HepG2 (cell line): ENCODE results near the gene MYLK. TPM values are rescaled to one million over a fixed set of nuclear protein-coding genes. Genes with fewer than 3 reads are reported as not detected.

ENCODE experiments used
- FUBP1 ChIP-seq: sonication (generic); formaldehyde crosslinking; IDR thresholded peaks from 2 replicates; pipeline ENCODE4 v1.5.1; 2020; ENCODE audit warnings: missing genetic modification reagents, mild to moderate bottlenecking, borderline replicate concordance
- LRRFIP1 ChIP-seq: sonication (generic); formaldehyde crosslinking; conservative IDR thresholded peaks from 2 replicates; pipeline ENCODE4 v1.4.0; 2020; ENCODE audit warnings: missing genetic modification reagents
- MXD1 ChIP-seq: sonication (generic); formaldehyde crosslinking; IDR thresholded peaks from 2 replicates; pipeline ENCODE4 v1.4.0; 2020; ENCODE audit warnings: mild to moderate bottlenecking, missing genetic modification reagents
- PCBP2 ChIP-seq: fragments of 200-400 bp; formaldehyde crosslinking; optimal IDR thresholded peaks from 2 replicates; pipeline ENCODE3; 2018; ENCODE audit warnings: low read length, low read depth; ENCODE audit not compliant: poor library complexity, severe bottlenecking
- REST ChIP-seq, 2 experiments: IDR thresholded peaks; 2 replicates each; pipeline ENCODE4 v1.6.1; 2011 to 2012; ENCODE audit warnings: low read length in 2 of 2, borderline replicate concordance in 1 of 2, low read depth in 1 of 2, mild to moderate bottlenecking in 1 of 2, moderate library complexity in 1 of 2
- ZFP37 ChIP-seq: sonication (generic); formaldehyde crosslinking; IDR thresholded peaks from 2 replicates; pipeline ENCODE4 v1.4.0; 2020; ENCODE audit warnings: missing genetic modification reagents, borderline replicate concordance
- ZNF687 ChIP-seq: sonication (generic); formaldehyde crosslinking; IDR thresholded peaks from 2 replicates; pipeline ENCODE4 v1.5.1; 2020; ENCODE audit warnings: mild to moderate bottlenecking, missing genetic modification reagents, moderate library complexity
- ZNF781 ChIP-seq: sonication (generic); formaldehyde crosslinking; IDR thresholded peaks from 2 replicates; pipeline ENCODE4 v1.5.1; 2020; ENCODE audit warnings: borderline replicate concordance, mild to moderate bottlenecking, missing genetic modification reagents; ENCODE audit errors: not compliant biosample characterization
- polyA plus RNA-seq, 8 experiments: library from polyadenylated mRNA; depleted of rRNA in 3 of 8; stranded (reverse) in 7 of 8; unstranded in 1 of 8; fragments of >200 nt; fragmentation: Illumina TruSeq in 4 of 8; extraction: Trizol in 4 of 8; gene quantifications; 2 replicates each; pipeline versions ENCODE4 v1.2.1 to v1.2.3, GENCODE V29; 2011 to 2016; ENCODE audit warnings: low read depth in 4 of 8, missing spikeins in 1 of 8, mixed read lengths in 1 of 8; ENCODE audit not compliant: insufficient read depth in 1 of 8
- total RNA-seq, 5 experiments: library from RNA; depleted of rRNA; stranded (reverse); fragments of >200 nt; fragmentation: Illumina TruSeq; extraction: Trizol; gene quantifications; 2 replicates each; pipeline ENCODE4 v1.2.3, GENCODE V29; 2016; ENCODE audit warnings: low read depth in 1 of 5

The MYLK gene
- total and polyA plus RNA-seq, 2 of the 13 experiments (the other 11 are each of a cell fraction or from before 2014, with no cell fraction given), result 10.6 to 34.9 TPM

- TF ChIP-seq ZNF687 (no peak), ZNF781 (no peak), ZFP37 (no peak), PCBP2 (no peak), REST (IDR thresholded peaks at IDR 0.05; ENCODE audit: borderline replicate concordance in 1 of 2, low read depth in 1 of 2, low read length in 2 of 2) (no peak), MXD1 (no peak), LRRFIP1 (CRISPR knock-in tag) (no peak), FUBP1 (CRISPR knock-in tag) (no peak)
Observed at GRCh38 chr3:123788710-123789109, 95.4 kb downstream of the MYLK start (continued).
